Liver (tissue), 9 donors: ENCODE measurements around the gene VAX1. TPM values are rescaled to one million over a fixed set of nuclear protein-coding genes. Genes with fewer than 3 reads are reported as not detected.

Source experiments
- DNase-seq: peaks from one replicate; pipeline ENCODE4 v3.0.0-alpha.2; 2017; ENCODE audit warnings: low spot score
- H3K27ac ChIP-seq, 2 donors: one replicate each; pipeline ENCODE4 v1.7.0; 2013; ENCODE audit warnings: inconsistent platforms in 2 of 2, low read length in 2 of 2, control low read depth in 1 of 2, low read depth in 1 of 2, mild to moderate bottlenecking in 1 of 2
- H3K27me3 ChIP-seq, 4 donors: one replicate each; pipeline versions ENCODE4 v1.6.1 to v1.7.0; 2013; ENCODE audit warnings: low read length in 3 of 4, inconsistent platforms in 1 of 4, mild to moderate bottlenecking in 1 of 4, moderate library complexity in 1 of 4; ENCODE audit not compliant: control insufficient read depth in 4 of 4, insufficient read depth in 4 of 4
- H3K36me3 ChIP-seq, 4 donors: one replicate each; pipeline versions ENCODE4 v1.6.1 to v1.7.0; 2013; ENCODE audit warnings: low read length in 3 of 4, mild to moderate bottlenecking in 3 of 4, low read depth in 1 of 4, moderate library complexity in 1 of 4; ENCODE audit not compliant: control insufficient read depth in 4 of 4, insufficient read depth in 3 of 4
- H3K4me1 ChIP-seq, 4 donors: one replicate each; pipeline versions ENCODE4 v1.6.1 to v1.7.0; 2013; ENCODE audit warnings: low read length in 3 of 4, mild to moderate bottlenecking in 3 of 4, moderate library complexity in 1 of 4; ENCODE audit not compliant: control insufficient read depth in 4 of 4, insufficient read depth in 4 of 4
- H3K4me3 ChIP-seq, 3 donors: one replicate each; pipeline versions ENCODE4 v1.6.1 to v1.7.0; 2013; ENCODE audit warnings: low read length in 3 of 3, control low read depth in 1 of 3, low read depth in 1 of 3, mild to moderate bottlenecking in 1 of 3
- H3K9ac ChIP-seq, 2 donors: one replicate each; pipeline ENCODE4 v1.7.0; 2013; ENCODE audit warnings: low read length in 2 of 2, mild to moderate bottlenecking in 2 of 2, moderate library complexity in 2 of 2, control low read depth in 1 of 2, low read depth in 1 of 2
- H3K9me3 ChIP-seq, 4 donors: one replicate each; pipeline versions ENCODE4 v1.6.1 to v1.7.0; 2013; ENCODE audit warnings: low read length in 3 of 4; ENCODE audit not compliant: control insufficient read depth in 4 of 4
- FOXA1 ChIP-seq: IDR thresholded peaks from 2 replicates; pipeline ENCODE4 v1.6.1; 2016; ENCODE audit warnings: antibody characterized with exemption
- FOXA2 ChIP-seq: IDR thresholded peaks from 2 replicates; pipeline ENCODE4 v1.6.1; 2016; ENCODE audit warnings: antibody characterized with exemption
- GABPA ChIP-seq, 2 donors: IDR thresholded peaks in 1 of 2; conservative IDR thresholded peaks in 1 of 2; 2 replicates each; pipeline ENCODE4 v1.6.1; 2016; ENCODE audit warnings: antibody characterized with exemption in 2 of 2, mild to moderate bottlenecking in 1 of 2, moderate library complexity in 1 of 2
- HNF4G ChIP-seq: IDR thresholded peaks from 2 replicates; pipeline ENCODE4 v1.6.1; 2016; ENCODE audit warnings: antibody characterized with exemption
- JUND ChIP-seq, 2 donors: IDR thresholded peaks; 2 replicates each; pipeline ENCODE4 v1.6.1; 2016; ENCODE audit warnings: antibody characterized with exemption in 2 of 2
- NR2F2 ChIP-seq: IDR thresholded peaks from 2 replicates; pipeline ENCODE4 v1.6.1; 2016; ENCODE audit warnings: antibody characterized with exemption
- RAD21 ChIP-seq, 2 donors: IDR thresholded peaks; 2 replicates each; pipeline ENCODE4 v1.6.1; 2016; ENCODE audit warnings: antibody characterized with exemption in 2 of 2, mild to moderate bottlenecking in 2 of 2
- SP1 ChIP-seq: IDR thresholded peaks from 2 replicates; pipeline ENCODE4 v1.6.1; 2018; ENCODE audit warnings: antibody characterized with exemption, mild to moderate bottlenecking
- TAF1 ChIP-seq: conservative IDR thresholded peaks from 2 replicates; pipeline ENCODE4 v1.6.1; 2016; ENCODE audit warnings: antibody characterized with exemption, mild to moderate bottlenecking
- YY1 ChIP-seq: IDR thresholded peaks from 2 replicates; pipeline ENCODE4 v1.6.1; 2016; ENCODE audit warnings: antibody characterized with exemption, mild to moderate bottlenecking
- WGBS: extraction: QIAGEN DNeasy Blood & Tissue Kit; methylation state at CpG from one replicate; pipeline ENCODE4 v1.1.7; 2013; 5-methylcytosine and 5-hydroxymethylcytosine counted together
- polyA plus RNA-seq, 2 donors: library from polyadenylated mRNA; stranded (reverse) in 1 of 2; unstranded in 1 of 2; fragments of 200-250 nt in 1 of 2; fragments of >200 nt in 1 of 2; fragmentation: Nextera tagmentation in 1 of 2; extraction: Ambion mirVana in 1 of 2; gene quantifications; one replicate each; pipeline versions ENCODE4 v1.2.1 to v1.2.3, GENCODE V29; 2013 to 2015
- total RNA-seq, 2 donors: library from RNA; depleted of rRNA; stranded (reverse); fragments of >200 nt; gene quantifications; one replicate each; pipeline ENCODE4 v1.2.3, GENCODE V29; 2014
- TF ChIP-seq, protein P1 (sequence below): IDR thresholded peaks from 2 replicates; pipeline ENCODE4 v1.6.1; 2016; ENCODE audit warnings: antibody characterized with exemption
- TF ChIP-seq, protein P2 (sequence below): IDR thresholded peaks from 2 replicates; pipeline ENCODE4 v1.6.1; 2016; ENCODE audit warnings: antibody characterized with exemption
- TF ChIP-seq, protein P3 (sequence below): fragments of 150-350 bp; IDR thresholded peaks from 2 replicates; pipeline ENCODE4 v1.5.1; 2017; ENCODE audit warnings: improper control_type of control experiment, low read depth, low read length; ENCODE audit not compliant: missing input control
- TF ChIP-seq, protein P4 (sequence below): IDR thresholded peaks from 2 replicates; pipeline ENCODE4 v1.6.1; 2016; ENCODE audit warnings: antibody characterized with exemption, mild to moderate bottlenecking
- TF ChIP-seq, protein P5 (sequence below): IDR thresholded peaks from 2 replicates; pipeline ENCODE4 v1.6.1; 2016; ENCODE audit warnings: antibody characterized with exemption
- donor health status: healthy.
- donor health status: healthy.
- donor health status: healthy.
- donor health status: healthy.
- donor health status: healthy.

VAX1 gene
- total and polyA plus RNA-seq, 4 donors, result not detected

DNA sequence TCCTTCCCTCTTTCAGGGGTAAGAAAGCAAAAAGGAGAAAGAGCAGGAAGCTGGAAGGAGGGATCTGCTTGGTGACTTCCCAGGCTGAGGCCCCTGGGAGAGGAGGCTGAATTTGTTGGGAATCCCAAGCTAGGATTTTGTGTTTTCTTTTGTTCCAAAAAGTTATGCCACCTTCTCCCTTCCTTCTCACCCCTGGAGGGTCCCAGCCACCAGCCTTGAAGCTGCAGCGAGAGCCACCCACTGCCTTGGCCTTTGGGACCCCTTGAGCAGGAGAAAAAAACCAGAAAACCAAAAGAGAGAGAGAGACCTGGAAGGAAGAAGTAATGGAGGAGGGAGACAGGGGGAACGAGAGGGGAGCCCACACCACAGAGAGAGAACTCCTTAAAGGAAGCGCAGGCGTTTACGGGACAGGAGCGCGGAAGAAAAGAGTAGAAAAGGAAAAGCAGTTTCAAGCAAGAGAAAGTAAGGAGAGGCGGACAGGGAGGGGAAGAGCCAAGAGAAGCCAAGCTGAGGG lies 7.2 kb downstream of the VAX1 start:
- Histone ChIP-seq H3K36me3 (no peaks in the 10 kb centered on the region), H3K4me3 (no peak overlapping the region), H3K9me3 (no peaks in the 10 kb centered on the region), H3K9ac (no peak overlapping the region), H3K4me1 (peaks cover 6 to 28% (median 11%) of the 10 kb centered on the region in 4 donors), H3K27me3 (peaks cover 10 to 24% (median 20%) of the 10 kb centered on the region in 4 donors), H3K27ac (no peak overlapping the region)
- WGBS, result 41% methylated on average over 8 of the region's 8 CpGs
- no peak for TF ChIP-seq HNF4G
- no peak for TF ChIP-seq JUND (IDR thresholded peaks at IDR 0.05)
- TF ChIP-seq NR2F2, result no peak
- TF ChIP-seq, protein P1, sequence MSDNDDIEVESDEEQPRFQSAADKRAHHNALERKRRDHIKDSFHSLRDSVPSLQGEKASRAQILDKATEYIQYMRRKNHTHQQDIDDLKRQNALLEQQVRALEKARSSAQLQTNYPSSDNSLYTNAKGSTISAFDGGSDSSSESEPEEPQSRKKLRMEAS, result no peak
- TF ChIP-seq, protein P2, sequence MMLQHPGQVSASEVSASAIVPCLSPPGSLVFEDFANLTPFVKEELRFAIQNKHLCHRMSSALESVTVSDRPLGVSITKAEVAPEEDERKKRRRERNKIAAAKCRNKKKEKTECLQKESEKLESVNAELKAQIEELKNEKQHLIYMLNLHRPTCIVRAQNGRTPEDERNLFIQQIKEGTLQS, result no peak
- no peak for TF ChIP-seq FOXA2
- no peak for TF ChIP-seq SP1
- no peak for TF ChIP-seq GABPA (IDR thresholded peaks at IDR 0.05 in 1 of 2, conservative IDR thresholded peaks at IDR 0.05 in 1 of 2)
- TF ChIP-seq YY1, result no peak
- TF ChIP-seq RAD21 (IDR thresholded peaks at IDR 0.05), result no peak
- TF ChIP-seq, protein P3, sequence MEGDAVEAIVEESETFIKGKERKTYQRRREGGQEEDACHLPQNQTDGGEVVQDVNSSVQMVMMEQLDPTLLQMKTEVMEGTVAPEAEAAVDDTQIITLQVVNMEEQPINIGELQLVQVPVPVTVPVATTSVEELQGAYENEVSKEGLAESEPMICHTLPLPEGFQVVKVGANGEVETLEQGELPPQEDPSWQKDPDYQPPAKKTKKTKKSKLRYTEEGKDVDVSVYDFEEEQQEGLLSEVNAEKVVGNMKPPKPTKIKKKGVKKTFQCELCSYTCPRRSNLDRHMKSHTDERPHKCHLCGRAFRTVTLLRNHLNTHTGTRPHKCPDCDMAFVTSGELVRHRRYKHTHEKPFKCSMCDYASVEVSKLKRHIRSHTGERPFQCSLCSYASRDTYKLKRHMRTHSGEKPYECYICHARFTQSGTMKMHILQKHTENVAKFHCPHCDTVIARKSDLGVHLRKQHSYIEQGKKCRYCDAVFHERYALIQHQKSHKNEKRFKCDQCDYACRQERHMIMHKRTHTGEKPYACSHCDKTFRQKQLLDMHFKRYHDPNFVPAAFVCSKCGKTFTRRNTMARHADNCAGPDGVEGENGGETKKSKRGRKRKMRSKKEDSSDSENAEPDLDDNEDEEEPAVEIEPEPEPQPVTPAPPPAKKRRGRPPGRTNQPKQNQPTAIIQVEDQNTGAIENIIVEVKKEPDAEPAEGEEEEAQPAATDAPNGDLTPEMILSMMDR, result no peak
- TF ChIP-seq FOXA1, result no peak
- TF ChIP-seq, protein P4, sequence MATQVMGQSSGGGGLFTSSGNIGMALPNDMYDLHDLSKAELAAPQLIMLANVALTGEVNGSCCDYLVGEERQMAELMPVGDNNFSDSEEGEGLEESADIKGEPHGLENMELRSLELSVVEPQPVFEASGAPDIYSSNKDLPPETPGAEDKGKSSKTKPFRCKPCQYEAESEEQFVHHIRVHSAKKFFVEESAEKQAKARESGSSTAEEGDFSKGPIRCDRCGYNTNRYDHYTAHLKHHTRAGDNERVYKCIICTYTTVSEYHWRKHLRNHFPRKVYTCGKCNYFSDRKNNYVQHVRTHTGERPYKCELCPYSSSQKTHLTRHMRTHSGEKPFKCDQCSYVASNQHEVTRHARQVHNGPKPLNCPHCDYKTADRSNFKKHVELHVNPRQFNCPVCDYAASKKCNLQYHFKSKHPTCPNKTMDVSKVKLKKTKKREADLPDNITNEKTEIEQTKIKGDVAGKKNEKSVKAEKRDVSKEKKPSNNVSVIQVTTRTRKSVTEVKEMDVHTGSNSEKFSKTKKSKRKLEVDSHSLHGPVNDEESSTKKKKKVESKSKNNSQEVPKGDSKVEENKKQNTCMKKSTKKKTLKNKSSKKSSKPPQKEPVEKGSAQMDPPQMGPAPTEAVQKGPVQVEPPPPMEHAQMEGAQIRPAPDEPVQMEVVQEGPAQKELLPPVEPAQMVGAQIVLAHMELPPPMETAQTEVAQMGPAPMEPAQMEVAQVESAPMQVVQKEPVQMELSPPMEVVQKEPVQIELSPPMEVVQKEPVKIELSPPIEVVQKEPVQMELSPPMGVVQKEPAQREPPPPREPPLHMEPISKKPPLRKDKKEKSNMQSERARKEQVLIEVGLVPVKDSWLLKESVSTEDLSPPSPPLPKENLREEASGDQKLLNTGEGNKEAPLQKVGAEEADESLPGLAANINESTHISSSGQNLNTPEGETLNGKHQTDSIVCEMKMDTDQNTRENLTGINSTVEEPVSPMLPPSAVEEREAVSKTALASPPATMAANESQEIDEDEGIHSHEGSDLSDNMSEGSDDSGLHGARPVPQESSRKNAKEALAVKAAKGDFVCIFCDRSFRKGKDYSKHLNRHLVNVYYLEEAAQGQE, result no peak
- no peak for TF ChIP-seq TAF1
- TF ChIP-seq, protein P5, sequence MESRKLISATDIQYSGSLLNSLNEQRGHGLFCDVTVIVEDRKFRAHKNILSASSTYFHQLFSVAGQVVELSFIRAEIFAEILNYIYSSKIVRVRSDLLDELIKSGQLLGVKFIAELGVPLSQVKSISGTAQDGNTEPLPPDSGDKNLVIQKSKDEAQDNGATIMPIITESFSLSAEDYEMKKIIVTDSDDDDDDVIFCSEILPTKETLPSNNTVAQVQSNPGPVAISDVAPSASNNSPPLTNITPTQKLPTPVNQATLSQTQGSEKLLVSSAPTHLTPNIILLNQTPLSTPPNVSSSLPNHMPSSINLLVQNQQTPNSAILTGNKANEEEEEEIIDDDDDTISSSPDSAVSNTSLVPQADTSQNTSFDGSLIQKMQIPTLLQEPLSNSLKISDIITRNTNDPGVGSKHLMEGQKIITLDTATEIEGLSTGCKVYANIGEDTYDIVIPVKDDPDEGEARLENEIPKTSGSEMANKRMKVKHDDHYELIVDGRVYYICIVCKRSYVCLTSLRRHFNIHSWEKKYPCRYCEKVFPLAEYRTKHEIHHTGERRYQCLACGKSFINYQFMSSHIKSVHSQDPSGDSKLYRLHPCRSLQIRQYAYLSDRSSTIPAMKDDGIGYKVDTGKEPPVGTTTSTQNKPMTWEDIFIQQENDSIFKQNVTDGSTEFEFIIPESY, result no peak
- no peak for DNase-seq

DNA sequence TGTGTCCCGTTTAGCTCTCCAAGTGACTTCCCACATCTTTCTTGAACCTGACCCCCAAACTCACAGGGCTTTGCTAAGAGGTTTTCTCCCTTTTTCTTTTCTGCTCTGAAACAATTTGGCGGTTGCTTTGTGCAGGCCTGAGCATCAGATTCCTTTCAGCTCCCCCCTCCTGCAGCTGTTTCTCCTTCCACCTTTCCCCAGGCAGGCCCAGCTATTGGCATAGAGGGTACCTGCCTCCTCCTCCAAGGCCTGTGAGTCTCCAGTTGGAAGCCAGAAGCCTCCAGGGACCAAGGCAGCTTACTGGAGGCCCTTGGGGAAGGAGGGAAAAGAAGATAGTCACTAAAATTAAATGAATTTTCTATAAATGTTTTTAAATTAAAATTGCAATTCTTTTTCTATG lies 7.7 kb downstream of the VAX1 start:
- Histone ChIP-seq H3K27ac (no peak overlapping the region), H3K4me3 (no peak overlapping the region), H3K9ac (no peak overlapping the region), H3K9me3 (no peaks in the 10 kb centered on the region), H3K27me3 (peaks cover 7 to 24% (median 16%) of the 10 kb centered on the region in 4 donors), H3K4me1 (peaks cover 6 to 28% (median 11%) of the 10 kb centered on the region in 4 donors), H3K36me3 (no peaks in the 10 kb centered on the region)
- no peak for TF ChIP-seq FOXA1
- TF ChIP-seq FOXA2, result no peak
- TF ChIP-seq, protein P5, result no peak
- TF ChIP-seq YY1, result no peak
- TF ChIP-seq TAF1, result no peak
- TF ChIP-seq, protein P2, result no peak
- TF ChIP-seq HNF4G, result no peak
- TF ChIP-seq, protein P4, result no peak
- DNase-seq, result no peak
- 92% methylated on average over 2 of the region's 2 CpGs for WGBS
